Measurements from ENCODE around the gene KEL.

- TF ChIP-seq POLR2A (IDR thresholded peaks at IDR 0.05) (no peak), CTCF (IDR thresholded peaks at IDR 0.05) (no peak)
These were observed 17.2 kb downstream of the KEL start for GRCh38 chr7:142945001-142945400.
